AML-193 (cell line): ENCODE data around the gene ITGB5.

Experiments
- DNase-seq, 2 experiments: peaks; one replicate each; lab custom pipeline; 2025; lab: John Stamatoyannopoulos, UW

Gene ITGB5

GRCh38 chr3:124860599-124860998 lies 26.6 kb downstream of the ITGB5 start:
- no peak for DNase-seq

- DNase-seq = no peak
Observed at GRCh38 chr3:124859025-124859424, 28.1 kb downstream of the ITGB5 start.

- no peak for DNase-seq
Observed at GRCh38 chr3:124858275-124858674, 28.9 kb downstream of the ITGB5 start.

- DNase-seq = no peak
Observed at GRCh38 chr3:124856677-124857076, 30.5 kb downstream of the ITGB5 start.

- no peak for DNase-seq
Observed at GRCh38 chr3:124854009-124854408, 33.2 kb downstream of the ITGB5 start.

GRCh38 chr3:124853446-124853845 lies 33.7 kb downstream of the ITGB5 start:
- DNase-seq = no peak

GRCh38 chr3:124851905-124852304 lies 35.3 kb downstream of the ITGB5 start:
- no peak for DNase-seq

- no peak for DNase-seq
Observed at GRCh38 chr3:124851136-124851535, 36.0 kb downstream of the ITGB5 start.

- DNase-seq = no peak
Observed at GRCh38 chr3:124850633-124851032, 36.5 kb downstream of the ITGB5 start.

- no peak for DNase-seq
Observed at GRCh38 chr3:124850212-124850611, 37.0 kb downstream of the ITGB5 start.

GRCh38 chr3:124848300-124848699 lies 38.9 kb downstream of the ITGB5 start:
- DNase-seq = no peak

GRCh38 chr3:124847863-124848262 lies 39.3 kb downstream of the ITGB5 start:
- no peak for DNase-seq

- DNase-seq = no peak
Observed at GRCh38 chr3:124847051-124847450, 40.1 kb downstream of the ITGB5 start.

- DNase-seq = no peak
Observed at GRCh38 chr3:124846189-124846588, 41.0 kb downstream of the ITGB5 start.

GRCh38 chr3:124845406-124845805 lies 41.8 kb downstream of the ITGB5 start:
- no peak for DNase-seq

GRCh38 chr3:124843506-124844177 lies 43.5 kb downstream of the ITGB5 start:
- no peak for DNase-seq

- DNase-seq = no peak
Observed at GRCh38 chr3:124843047-124843446, 44.1 kb downstream of the ITGB5 start.

- no peak for DNase-seq
Observed at GRCh38 chr3:124841517-124841916, 45.6 kb downstream of the ITGB5 start.

- no peak for DNase-seq
Observed at GRCh38 chr3:124840331-124840730, 46.8 kb downstream of the ITGB5 start.

- DNase-seq = no peak
Observed at GRCh38 chr3:124839896-124840295, 47.3 kb downstream of the ITGB5 start.

- DNase-seq = no peak
Observed at GRCh38 chr3:124838963-124839362, 48.2 kb downstream of the ITGB5 start.

- no peak for DNase-seq
Observed at GRCh38 chr3:124837730-124838186, 49.4 kb downstream of the ITGB5 start.

GRCh38 chr3:124837065-124837464 lies 50.1 kb downstream of the ITGB5 start:
- no peak for DNase-seq

GRCh38 chr3:124836448-124836847 lies 50.7 kb downstream of the ITGB5 start:
- no peak for DNase-seq
